ENCODE results near the gene MYO1F. TPM values are rescaled to one million over a fixed set of nuclear protein-coding genes. Genes with fewer than 3 reads are reported as not detected.
A peak's percentile ranks its signal among the peaks of the same experiment; 100 is the strongest.
"Not testable (repeated sequence)": the region's sequence is repeated elsewhere in the genome, so short reads cannot be mapped to it uniquely, and the experiment has no call there.

Gene MYO1F
- total RNA-seq, 2 experiments from 2014 or later, result 2.0 to 2.2 TPM

GRCh38 chr19:8575467-8575997, 1.7 kb downstream of the MYO1F start:
- peaks cover 66% of the 10 kb centered on the region for H3K4me1 Mint-ChIP-seq (ENCODE audit: low read depth)

GRCh38 chr19:8574619-8574922, 2.7 kb downstream of the MYO1F start:
- intact Hi-C loops (cut with micrococcal nuclease); DNase-seq; H3K9me3 Mint-ChIP-seq; H3K36me3 Mint-ChIP-seq (ENCODE audit: low read depth); H3K4me3 Mint-ChIP-seq; H3K27me3 Mint-ChIP-seq (ENCODE audit: low read depth); H3K27ac Mint-ChIP-seq; CTCF ChIA-PET: not testable (repeated sequence)
- peaks cover 71% of the 10 kb centered on the region for H3K4me1 Mint-ChIP-seq (ENCODE audit: low read depth)

More at GRCh38 chr19:8575467-8575997, 1.7 kb downstream of the MYO1F start:
- Mint-ChIP-seq H3K36me3 (ENCODE audit: low read depth) (no peaks in the 10 kb centered on the region), H3K27me3 (ENCODE audit: low read depth) (no peaks in the 10 kb centered on the region), H3K9me3 (no peaks in the 10 kb centered on the region), H3K4me3 (peak overlapping the region; percentile 67), H3K27ac (peak overlapping the region; percentile 46)
- intact Hi-C loops (cut with micrococcal nuclease), result no loop called here
- DNase-seq, result peak; percentile 65
- CTCF ChIA-PET, result interaction anchor here (0.9 to 7.2 kb wide), 4 partner anchors 8 to 57 kb away, joined by 5 to 103 read pairs (median 12); no protein-coding TSS in a partner anchor

- no peaks in the 10 kb centered on the region for H3K9me3 Mint-ChIP-seq
- H3K27ac Mint-ChIP-seq, result no peak overlapping the region
Observed at GRCh38 chr19:8573316-8573715, 3.9 kb downstream of the MYO1F start.

GRCh38 chr19:8571006-8571411, 6.2 kb downstream of the MYO1F start:
- H3K9me3 Mint-ChIP-seq, result no peaks in the 10 kb centered on the region
- H3K4me1 Mint-ChIP-seq (ENCODE audit: low read depth), result peaks cover 58% of the 10 kb centered on the region
- H3K4me3 Mint-ChIP-seq, result peak overlapping the region; percentile 15
- H3K36me3 Mint-ChIP-seq (ENCODE audit: low read depth), result no peaks in the 10 kb centered on the region
- no peaks in the 10 kb centered on the region for H3K27me3 Mint-ChIP-seq (ENCODE audit: low read depth)
- intact Hi-C loops (cut with micrococcal nuclease), result no loop called here
- CTCF ChIA-PET, result interaction anchor here (1.0 to 11.0 kb wide), 5 partner anchors 8 to 123 kb away, joined by 3 to 103 read pairs (median 4); partner anchors contain the start of gene MYO1F
- H3K27ac Mint-ChIP-seq, result peak overlapping the region; percentile 68
- DNase-seq, result peak; percentile 67

More at GRCh38 chr19:8573316-8573715, 3.9 kb downstream of the MYO1F start:
- no peaks in the 10 kb centered on the region for H3K27me3 Mint-ChIP-seq (ENCODE audit: low read depth)
- peaks cover 73% of the 10 kb centered on the region for H3K4me1 Mint-ChIP-seq (ENCODE audit: low read depth)
- CTCF ChIA-PET, result no interaction called here
- intact Hi-C loops (cut with micrococcal nuclease), result no loop called here
- no peaks in the 10 kb centered on the region for H3K36me3 Mint-ChIP-seq (ENCODE audit: low read depth)
- no peak for DNase-seq
- no peak overlapping the region for H3K4me3 Mint-ChIP-seq

GRCh38 chr19:8569066-8569771, 8.0 kb downstream of the MYO1F start:
- CTCF ChIA-PET, result interaction anchor here (0.6 to 11.0 kb wide), 3 partner anchors 10 to 302 kb away, joined by 3 to 103 read pairs (median 6); partner anchors contain the start of gene MYO1F
- intact Hi-C loops (cut with micrococcal nuclease), result loop anchor here (1.0 kb wide), 1 partner anchor 9 kb away; no protein-coding TSS in a partner anchor
- Mint-ChIP-seq H3K4me1 (ENCODE audit: low read depth) (peaks cover 45% of the 10 kb centered on the region), H3K27ac (peak overlapping the region; percentile 69), H3K36me3 (ENCODE audit: low read depth) (no peaks in the 10 kb centered on the region), H3K4me3 (no peak overlapping the region), H3K27me3 (ENCODE audit: low read depth) (no peaks in the 10 kb centered on the region), H3K9me3 (no peaks in the 10 kb centered on the region)
- DNase-seq, result peak; percentile 70

GRCh38 chr19:8567522-8568172, 9.6 kb downstream of the MYO1F start:
- Mint-ChIP-seq H3K4me3 (no peak overlapping the region), H3K27me3 (ENCODE audit: low read depth) (no peaks in the 10 kb centered on the region), H3K36me3 (ENCODE audit: low read depth) (no peaks in the 10 kb centered on the region), H3K4me1 (ENCODE audit: low read depth) (peaks cover 39% of the 10 kb centered on the region), H3K9me3 (no peaks in the 10 kb centered on the region), H3K27ac (no peak overlapping the region)
- CTCF ChIA-PET, result interaction anchor here (11.0 kb wide), 1 partner anchor 12 kb away, joined by 103 read pairs; the partner anchor contains the start of gene MYO1F
- DNase-seq, result no peak
- intact Hi-C loops (cut with micrococcal nuclease), result no loop called here

GRCh38 chr19:8566855-8567254, 10.4 kb downstream of the MYO1F start:
- H3K4me3 Mint-ChIP-seq, result no peak overlapping the region
- CTCF ChIA-PET, result interaction anchor here (11.0 kb wide), 1 partner anchor 12 kb away, joined by 103 read pairs; the partner anchor contains the start of gene MYO1F
- DNase-seq, result no peak
- H3K9me3 Mint-ChIP-seq, result no peaks in the 10 kb centered on the region
- H3K4me1 Mint-ChIP-seq (ENCODE audit: low read depth), result peaks cover 31% of the 10 kb centered on the region
- H3K27me3 Mint-ChIP-seq (ENCODE audit: low read depth), result no peaks in the 10 kb centered on the region
- no peak overlapping the region for H3K27ac Mint-ChIP-seq
- H3K36me3 Mint-ChIP-seq (ENCODE audit: low read depth), result no peaks in the 10 kb centered on the region
- intact Hi-C loops (cut with micrococcal nuclease), result no loop called here

DNA sequence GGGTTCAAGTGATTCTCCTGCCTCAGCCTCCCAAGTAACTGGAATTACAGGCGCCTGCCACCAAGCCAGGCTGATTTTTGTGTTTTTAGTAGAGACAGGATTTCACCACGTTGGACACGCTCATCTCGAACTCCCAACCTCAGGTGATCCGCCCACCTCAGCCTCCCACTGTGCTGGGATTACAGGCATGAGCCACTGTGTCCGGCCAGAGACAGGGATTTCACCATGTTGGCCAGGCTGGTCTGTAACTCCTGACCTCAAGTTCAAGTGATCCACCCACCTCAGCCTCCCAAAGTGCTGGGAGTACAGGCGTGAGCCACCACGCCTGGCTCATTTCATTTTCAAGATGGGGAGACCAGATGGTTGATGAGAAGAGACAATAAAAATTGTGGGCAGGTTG, 12.4 kb downstream of the MYO1F start:
- CTCF ChIA-PET, result interaction anchor here (0.9 to 11.0 kb wide), 2 partner anchors 14 to 49 kb away, joined by 3 to 103 read pairs; partner anchors contain the start of gene MYO1F
- H3K27ac Mint-ChIP-seq; DNase-seq; H3K36me3 Mint-ChIP-seq (ENCODE audit: low read depth); H3K27me3 Mint-ChIP-seq (ENCODE audit: low read depth); intact Hi-C loops (cut with micrococcal nuclease); H3K4me3 Mint-ChIP-seq; H3K9me3 Mint-ChIP-seq: not testable (repeated sequence)
- H3K4me1 Mint-ChIP-seq (ENCODE audit: low read depth), result peaks cover 18% of the 10 kb centered on the region

- intact Hi-C loops (cut with micrococcal nuclease), result no loop called here
- Mint-ChIP-seq H3K4me1 (ENCODE audit: low read depth) (peaks cover 11% of the 10 kb centered on the region), H3K27ac (no peak overlapping the region), H3K36me3 (ENCODE audit: low read depth) (no peaks in the 10 kb centered on the region), H3K4me3 (no peak overlapping the region), H3K9me3 (no peaks in the 10 kb centered on the region), H3K27me3 (ENCODE audit: low read depth) (no peaks in the 10 kb centered on the region)
- CTCF ChIA-PET, result interaction anchor here (1.2 kb wide), 1 partner anchor 31 kb away, joined by 5 read pairs; no protein-coding TSS in a partner anchor
- DNase-seq, result no peak
Observed at GRCh38 chr19:8561075-8561764, 16.0 kb downstream of the MYO1F start.

DNA sequence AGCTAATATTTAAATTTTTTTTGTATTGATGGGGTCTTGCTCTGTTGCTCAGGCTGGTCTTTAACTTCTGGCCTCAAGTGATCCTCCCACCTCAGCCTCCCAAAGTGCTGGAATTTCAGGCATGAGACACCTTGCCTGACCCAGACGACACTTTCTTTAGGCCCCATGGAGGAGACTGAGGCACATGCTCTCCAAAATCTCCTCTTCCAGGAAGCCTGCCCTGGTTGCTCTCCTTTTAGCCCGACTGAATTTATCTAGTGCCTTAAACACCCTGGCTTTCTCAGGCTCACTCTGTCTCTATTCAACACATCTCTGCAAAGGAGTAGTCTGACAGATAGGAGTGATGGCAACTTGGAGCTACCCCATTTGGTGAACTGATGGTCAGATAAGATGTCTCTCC, 18.9 kb downstream of the MYO1F start:
- no peaks in the 10 kb centered on the region for H3K9me3 Mint-ChIP-seq
- intact Hi-C loops (cut with micrococcal nuclease), result no loop called here
- no peak overlapping the region for H3K4me3 Mint-ChIP-seq
- CTCF ChIA-PET, result interaction anchor here (1.0 to 2.2 kb wide), 4 partner anchors 18 to 23 kb away, joined by 3 to 10 read pairs (median 5); partner anchors contain the start of gene MYO1F
- H3K27me3 Mint-ChIP-seq (ENCODE audit: low read depth), result no peaks in the 10 kb centered on the region
- H3K27ac Mint-ChIP-seq, result peak overlapping the region; percentile 71
- peaks cover 11% of the 10 kb centered on the region for H3K4me1 Mint-ChIP-seq (ENCODE audit: low read depth)
- no peak for DNase-seq
- H3K36me3 Mint-ChIP-seq (ENCODE audit: low read depth), result no peaks in the 10 kb centered on the region

- Mint-ChIP-seq H3K27ac (peak overlapping the region; percentile 71), H3K36me3 (ENCODE audit: low read depth) (no peaks in the 10 kb centered on the region), H3K4me1 (ENCODE audit: low read depth) (peaks cover 11% of the 10 kb centered on the region), H3K9me3 (no peaks in the 10 kb centered on the region), H3K27me3 (ENCODE audit: low read depth) (no peaks in the 10 kb centered on the region), H3K4me3 (no peak overlapping the region)
- intact Hi-C loops (cut with micrococcal nuclease), result no loop called here
- DNase-seq, result no peak
- CTCF ChIA-PET, result interaction anchor here (1.0 to 2.2 kb wide), 4 partner anchors 18 to 23 kb away, joined by 3 to 10 read pairs (median 5); partner anchors contain the start of gene MYO1F
Observed at GRCh38 chr19:8557642-8558238, 19.5 kb downstream of the MYO1F start.

All from activated naive CD4-positive, alpha-beta T cell treated with anti-CD3 and anti-CD28 coated beads for 36 hours (primary cell).